ENCODE results near the gene LOXL1. TPM values are rescaled to one million over a fixed set of nuclear protein-coding genes. Genes with fewer than 3 reads are reported as not detected.

Gene LOXL1
- total and polyA plus RNA-seq, 5 donors from 2014 or later = 6.8 to 24.2 (median 7.9) TPM

- H3K36me3 Mint-ChIP-seq = no peaks in the 10 kb centered on the region
- H3K4me3 Mint-ChIP-seq = no peak overlapping the region
- no peaks in the 10 kb centered on the region for H3K9me3 Mint-ChIP-seq
- H3K27ac Mint-ChIP-seq = no peak overlapping the region
- no peak for DNase-seq
- Histone ChIP-seq H3K36me3 (ENCODE audit: control insufficient read depth, insufficient read depth, low read length) (no peaks in the 10 kb centered on the region), H3K9me3 (ENCODE audit: control insufficient read depth in 2 of 2, low read length in 2 of 2) (no peaks in the 10 kb centered on the region), H3K27ac (ENCODE audit: insufficient read depth, low read length, poor library complexity, severe bottlenecking) (no peak overlapping the region), H3K4me3 (ENCODE audit: low read depth, low read length) (no peak overlapping the region), H3K27me3 (ENCODE audit: control insufficient read depth, insufficient read depth, low read length) (no peaks in the 10 kb centered on the region), H3K4me1 (ENCODE audit: control insufficient read depth, insufficient read depth, low read length, poor library complexity, severe bottlenecking) (no peaks in the 10 kb centered on the region)
- peaks cover 8% of the 10 kb centered on the region for H3K27me3 Mint-ChIP-seq
- no peak for ATAC-seq (ENCODE audit: low read depth in 2 of 2)
- H3K4me1 Mint-ChIP-seq = no peaks in the 10 kb centered on the region
Observed at GRCh38 chr15:73887481-73887880, 38.8 kb upstream of the LOXL1 start.

- H3K36me3 Mint-ChIP-seq = no peaks in the 10 kb centered on the region
- Histone ChIP-seq H3K27ac (ENCODE audit: insufficient read depth, low read length, poor library complexity, severe bottlenecking) (no peak overlapping the region), H3K36me3 (ENCODE audit: control insufficient read depth, insufficient read depth, low read length) (no peaks in the 10 kb centered on the region), H3K9me3 (ENCODE audit: control insufficient read depth in 2 of 2, low read length in 2 of 2) (no peaks in the 10 kb centered on the region), H3K27me3 (ENCODE audit: control insufficient read depth, insufficient read depth, low read length) (no peaks in the 10 kb centered on the region), H3K4me3 (ENCODE audit: low read depth, low read length) (no peak overlapping the region), H3K4me1 (ENCODE audit: control insufficient read depth, insufficient read depth, low read length, poor library complexity, severe bottlenecking) (no peaks in the 10 kb centered on the region)
- H3K9me3 Mint-ChIP-seq = no peaks in the 10 kb centered on the region
- ATAC-seq (ENCODE audit: low read depth in 2 of 2) (no peak), DNase-seq (no peak)
- H3K4me3 Mint-ChIP-seq = no peak overlapping the region
- no peaks in the 10 kb centered on the region for H3K4me1 Mint-ChIP-seq
- no peak overlapping the region for H3K27ac Mint-ChIP-seq
- H3K27me3 Mint-ChIP-seq = peaks cover 8% of the 10 kb centered on the region
Observed at GRCh38 chr15:73888224-73889041, 37.8 kb upstream of the LOXL1 start.

DNA sequence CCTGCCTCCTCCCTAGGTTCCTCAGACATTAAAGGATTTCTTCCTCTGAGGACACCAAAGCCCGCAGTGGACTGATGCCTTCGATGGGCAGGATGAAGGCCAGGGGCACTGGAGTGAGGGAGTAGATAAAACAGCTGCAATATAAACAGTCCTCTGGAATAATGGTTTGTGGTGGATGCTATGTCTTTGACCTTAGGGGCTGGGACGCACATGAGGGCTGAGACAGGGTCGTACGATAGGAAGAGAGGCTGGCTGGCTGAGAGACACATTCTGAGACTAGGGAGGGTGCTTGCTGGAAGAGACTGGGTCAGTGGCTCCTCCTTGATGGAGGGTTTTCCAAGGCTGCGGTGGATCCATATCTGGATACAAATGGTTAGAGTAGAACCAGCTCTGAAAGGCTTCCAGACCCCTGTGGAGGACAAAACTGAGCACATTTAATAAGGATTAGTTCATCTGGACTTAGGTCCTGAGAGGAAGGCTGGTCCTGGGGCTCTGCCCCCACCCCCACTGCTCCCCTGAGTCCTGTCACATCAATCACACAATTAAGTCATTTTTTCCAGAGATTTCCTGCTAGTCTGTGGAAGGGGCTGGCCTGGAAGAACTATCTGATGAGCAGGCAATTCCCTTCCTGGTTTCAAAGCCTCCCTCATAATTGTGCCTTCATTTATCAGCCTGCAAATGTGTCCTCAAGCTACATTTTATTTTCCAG lies 37.1 kb upstream of the LOXL1 start:
- H3K36me3 ChIP-seq (ENCODE audit: control insufficient read depth, insufficient read depth, low read length) = no peaks in the 10 kb centered on the region
- Mint-ChIP-seq H3K4me1 (no peaks in the 10 kb centered on the region), H3K36me3 (no peaks in the 10 kb centered on the region), H3K9me3 (no peaks in the 10 kb centered on the region), H3K27ac (peak overlapping the region in 1 of 3 donors; percentile 86), H3K27me3 (peaks cover 8% of the 10 kb centered on the region), H3K4me3 (no peak overlapping the region)
- ATAC-seq (ENCODE audit: low read depth in 2 of 2) (no peak), DNase-seq (no peak)
- no peaks in the 10 kb centered on the region for H3K4me1 ChIP-seq (ENCODE audit: control insufficient read depth, insufficient read depth, low read length, poor library complexity, severe bottlenecking)
- H3K4me3 ChIP-seq (ENCODE audit: low read depth, low read length) = no peak overlapping the region
- no peak overlapping the region for H3K27ac ChIP-seq (ENCODE audit: insufficient read depth, low read length, poor library complexity, severe bottlenecking)
- H3K27me3 ChIP-seq (ENCODE audit: control insufficient read depth, insufficient read depth, low read length) = no peaks in the 10 kb centered on the region
- H3K9me3 ChIP-seq (ENCODE audit: control insufficient read depth in 2 of 2, low read length in 2 of 2) = no peaks in the 10 kb centered on the region

GRCh38 chr15:73889762-73890124 lies 36.5 kb upstream of the LOXL1 start:
- Mint-ChIP-seq H3K4me3 (no peak overlapping the region), H3K27me3 (peaks cover 8% of the 10 kb centered on the region), H3K36me3 (no peaks in the 10 kb centered on the region), H3K9me3 (no peaks in the 10 kb centered on the region), H3K27ac (no peak overlapping the region), H3K4me1 (no peaks in the 10 kb centered on the region)
- Histone ChIP-seq H3K36me3 (ENCODE audit: control insufficient read depth, insufficient read depth, low read length) (no peaks in the 10 kb centered on the region), H3K4me3 (ENCODE audit: low read depth, low read length) (no peak overlapping the region), H3K9me3 (ENCODE audit: control insufficient read depth in 2 of 2, low read length in 2 of 2) (no peaks in the 10 kb centered on the region), H3K27ac (ENCODE audit: insufficient read depth, low read length, poor library complexity, severe bottlenecking) (no peak overlapping the region), H3K4me1 (ENCODE audit: control insufficient read depth, insufficient read depth, low read length, poor library complexity, severe bottlenecking) (no peaks in the 10 kb centered on the region), H3K27me3 (ENCODE audit: control insufficient read depth, insufficient read depth, low read length) (no peaks in the 10 kb centered on the region)
- DNase-seq (no peak), ATAC-seq (ENCODE audit: low read depth in 2 of 2) (no peak)

DNA sequence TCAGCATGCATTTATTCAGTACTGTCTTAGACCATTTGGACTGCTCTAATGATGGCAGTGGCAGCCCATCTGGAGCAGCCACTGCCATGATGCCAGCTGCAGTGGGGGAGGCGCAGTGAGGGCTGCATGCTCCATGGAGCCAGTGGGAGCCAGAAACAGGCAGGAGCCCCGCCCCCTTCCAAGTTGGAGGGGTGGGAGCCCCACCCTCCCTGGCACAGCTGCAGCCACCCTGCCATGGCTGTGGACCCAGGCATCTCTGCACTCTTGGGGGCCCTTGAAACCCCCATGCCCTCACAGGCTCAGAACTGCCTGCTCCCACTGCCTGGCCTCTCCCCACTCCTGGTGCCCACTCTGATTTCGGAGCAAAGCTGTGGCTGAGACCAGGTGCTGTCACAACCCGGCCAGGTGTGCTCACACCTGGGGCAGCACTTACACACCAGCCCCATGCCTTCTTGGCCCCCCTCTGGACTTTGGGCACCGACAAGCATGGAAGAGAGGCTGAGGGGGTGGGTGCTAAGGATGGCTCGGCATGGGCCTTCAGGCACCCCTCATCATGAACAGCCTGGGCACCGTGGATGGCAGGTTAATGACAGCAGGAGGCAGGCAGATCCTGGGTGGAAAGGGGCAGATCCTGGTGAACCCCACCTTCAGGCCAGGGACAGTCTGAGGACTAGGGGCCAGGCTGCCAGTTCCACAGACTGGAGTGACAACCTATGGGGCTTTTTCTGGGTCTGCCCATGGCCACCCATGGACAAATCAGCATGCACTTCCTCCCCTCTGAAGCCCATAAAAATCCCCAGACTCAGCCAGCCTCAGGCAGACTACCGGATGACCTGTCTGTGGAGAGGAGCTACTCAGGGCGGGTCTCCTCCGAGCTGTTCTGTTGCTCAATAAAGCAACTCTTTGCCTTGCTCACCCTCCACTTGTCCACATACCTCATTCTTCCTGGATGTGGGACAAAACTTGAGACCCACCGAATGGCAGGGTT lies 34.6 kb upstream of the LOXL1 start:
- no peak for DNase-seq

GRCh38 chr15:73892446-73893226 lies 33.6 kb upstream of the LOXL1 start:
- ATAC-seq (ENCODE audit: low read depth in 2 of 2) = no peak
- no peak for DNase-seq
- Mint-ChIP-seq H3K36me3 (no peaks in the 10 kb centered on the region), H3K9me3 (no peaks in the 10 kb centered on the region), H3K27me3 (peaks cover 4% of the 10 kb centered on the region), H3K4me3 (no peak overlapping the region), H3K4me1 (no peaks in the 10 kb centered on the region), H3K27ac (no peak overlapping the region)
- H3K4me1 ChIP-seq (ENCODE audit: control insufficient read depth, insufficient read depth, low read length, poor library complexity, severe bottlenecking) = no peaks in the 10 kb centered on the region
- no peaks in the 10 kb centered on the region for H3K9me3 ChIP-seq (ENCODE audit: control insufficient read depth in 2 of 2, low read length in 2 of 2)
- no peaks in the 10 kb centered on the region for H3K36me3 ChIP-seq (ENCODE audit: control insufficient read depth, insufficient read depth, low read length)
- H3K27ac ChIP-seq (ENCODE audit: insufficient read depth, low read length, poor library complexity, severe bottlenecking) = no peak overlapping the region
- no peaks in the 10 kb centered on the region for H3K27me3 ChIP-seq (ENCODE audit: control insufficient read depth, insufficient read depth, low read length)
- no peak overlapping the region for H3K4me3 ChIP-seq (ENCODE audit: low read depth, low read length)

More for the DNA sequence above, 34.6 kb upstream of the LOXL1 start:
- H3K27me3 Mint-ChIP-seq = peaks cover 4% of the 10 kb centered on the region
- ATAC-seq (ENCODE audit: low read depth in 2 of 2) = no peak
- no peak overlapping the region for H3K27ac ChIP-seq (ENCODE audit: insufficient read depth, low read length, poor library complexity, severe bottlenecking)
- H3K9me3 Mint-ChIP-seq = no peaks in the 10 kb centered on the region
- no peaks in the 10 kb centered on the region for H3K9me3 ChIP-seq (ENCODE audit: control insufficient read depth in 2 of 2, low read length in 2 of 2)
- H3K36me3 Mint-ChIP-seq = no peaks in the 10 kb centered on the region
- H3K4me1 Mint-ChIP-seq = no peaks in the 10 kb centered on the region
- no peak overlapping the region for H3K4me3 Mint-ChIP-seq
- no peak overlapping the region for H3K4me3 ChIP-seq (ENCODE audit: low read depth, low read length)
- no peak overlapping the region for H3K27ac Mint-ChIP-seq
- H3K4me1 ChIP-seq (ENCODE audit: control insufficient read depth, insufficient read depth, low read length, poor library complexity, severe bottlenecking) = no peaks in the 10 kb centered on the region
- no peaks in the 10 kb centered on the region for H3K36me3 ChIP-seq (ENCODE audit: control insufficient read depth, insufficient read depth, low read length)
- no peaks in the 10 kb centered on the region for H3K27me3 ChIP-seq (ENCODE audit: control insufficient read depth, insufficient read depth, low read length)
